Prostate gland (tissue), 2 donors: ENCODE results near the gene EHMT2.

Source experiments
- POLR2A ChIP-seq: fragments of 450-650 bp; IDR thresholded peaks from one replicate; pipeline ENCODE4 v1.6.1; 2016; ENCODE audit warnings: antibody characterized with exemption, mild to moderate bottlenecking
- TF ChIP-seq, protein P1 (sequence below), 4 experiments: fragments of 200-600 bp in 2 of 4; fragments of 450-650 bp in 2 of 4; sonication (generic) in 2 of 4; IDR thresholded peaks; 1 replicate in 3 of 4; 2 replicates in 1 of 4; pipeline ENCODE4 v1.5.1; 2016 to 2019; ENCODE audit warnings: antibody characterized with exemption in 4 of 4, mild to moderate bottlenecking in 2 of 4, moderate library complexity in 2 of 4

DNA sequence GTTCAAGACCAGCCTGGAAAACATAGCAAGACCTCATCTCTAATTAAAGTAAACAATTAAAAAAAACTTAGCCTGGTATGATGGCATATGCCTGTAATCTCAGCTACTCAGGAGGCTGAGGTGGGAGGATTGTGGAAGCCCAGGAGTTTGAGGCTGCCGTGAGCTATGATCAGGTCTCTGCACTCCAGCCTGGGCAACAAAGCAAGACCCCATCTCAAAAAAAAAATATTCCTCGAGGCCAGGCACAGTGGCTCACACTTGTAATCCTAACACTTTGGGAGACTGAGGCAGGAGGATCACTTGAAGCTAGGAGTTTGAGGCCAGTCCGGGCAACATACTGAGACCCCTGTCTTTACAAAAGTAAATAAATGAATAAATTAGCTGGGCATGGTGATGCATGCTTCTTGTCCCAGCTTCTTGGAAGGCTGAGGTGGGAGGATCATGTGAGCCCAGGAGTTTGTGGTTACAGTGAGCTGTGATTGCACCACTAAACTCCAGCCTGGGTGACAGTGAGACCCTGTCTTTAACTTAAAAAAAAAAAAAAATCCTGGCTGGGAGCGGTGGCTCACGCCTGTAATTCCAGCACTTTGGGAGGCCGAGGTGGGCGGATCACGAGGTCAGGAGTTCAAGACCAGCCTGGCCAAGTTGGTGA, 20.7 kb upstream of the EHMT2 start:
- TF ChIP-seq, protein P1, sequence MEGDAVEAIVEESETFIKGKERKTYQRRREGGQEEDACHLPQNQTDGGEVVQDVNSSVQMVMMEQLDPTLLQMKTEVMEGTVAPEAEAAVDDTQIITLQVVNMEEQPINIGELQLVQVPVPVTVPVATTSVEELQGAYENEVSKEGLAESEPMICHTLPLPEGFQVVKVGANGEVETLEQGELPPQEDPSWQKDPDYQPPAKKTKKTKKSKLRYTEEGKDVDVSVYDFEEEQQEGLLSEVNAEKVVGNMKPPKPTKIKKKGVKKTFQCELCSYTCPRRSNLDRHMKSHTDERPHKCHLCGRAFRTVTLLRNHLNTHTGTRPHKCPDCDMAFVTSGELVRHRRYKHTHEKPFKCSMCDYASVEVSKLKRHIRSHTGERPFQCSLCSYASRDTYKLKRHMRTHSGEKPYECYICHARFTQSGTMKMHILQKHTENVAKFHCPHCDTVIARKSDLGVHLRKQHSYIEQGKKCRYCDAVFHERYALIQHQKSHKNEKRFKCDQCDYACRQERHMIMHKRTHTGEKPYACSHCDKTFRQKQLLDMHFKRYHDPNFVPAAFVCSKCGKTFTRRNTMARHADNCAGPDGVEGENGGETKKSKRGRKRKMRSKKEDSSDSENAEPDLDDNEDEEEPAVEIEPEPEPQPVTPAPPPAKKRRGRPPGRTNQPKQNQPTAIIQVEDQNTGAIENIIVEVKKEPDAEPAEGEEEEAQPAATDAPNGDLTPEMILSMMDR (IDR thresholded peaks at IDR 0.05): no peak
- no peak for TF ChIP-seq POLR2A
